ENCODE results near the gene GRIA4. TPM values are rescaled to one million over a fixed set of nuclear protein-coding genes. Genes with fewer than 3 reads are reported as not detected.

Gene GRIA4
- total RNA-seq, 1 experiment from 2014 or later: not detected

DNA sequence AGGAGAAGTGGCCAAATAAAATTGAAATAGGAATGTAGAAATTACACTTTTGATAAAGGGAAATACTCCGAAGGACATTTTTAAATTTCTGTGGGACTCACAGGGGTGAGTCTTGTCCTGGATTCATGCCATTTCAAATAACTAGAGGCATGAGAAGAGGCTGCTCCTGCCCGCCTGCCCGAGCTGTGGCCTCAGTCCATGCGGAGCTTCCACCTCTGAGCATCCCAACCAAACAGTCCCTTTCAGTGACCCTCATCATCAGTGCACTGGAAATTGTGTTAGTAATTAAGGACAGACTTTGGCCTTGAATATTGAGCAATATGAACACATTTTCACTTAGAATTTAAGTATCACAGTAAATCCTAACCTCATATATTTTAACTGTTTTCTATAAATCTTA lies 25.6 kb downstream of the GRIA4 start:
- BruUV-seq (replicated peaks): no TSS peak
- no peaks in the 10 kb centered on the region for H3K4me1 Mint-ChIP-seq (ENCODE audit: insufficient read depth, unreplicated experiment)
- H3K27me3 Mint-ChIP-seq (ENCODE audit: insufficient read depth, unreplicated experiment): no peaks in the 10 kb centered on the region
- no peaks in the 10 kb centered on the region for H3K36me3 Mint-ChIP-seq (ENCODE audit: insufficient read depth, unreplicated experiment)
- POLR2A ChIA-PET: interaction anchor here (0.5 to 1.1 kb wide), 3 partner anchors 10 to 293 kb away, joined by 3 to 5 read pairs (median 4); no protein-coding TSS in a partner anchor
- no peak overlapping the region for H3K4me3 Mint-ChIP-seq (ENCODE audit: unreplicated experiment)
- no peak overlapping the region for H3K27ac Mint-ChIP-seq (ENCODE audit: low read depth, unreplicated experiment)
- TF ChIP-seq CTCF (IDR thresholded peaks at IDR 0.05; ENCODE audit: unreplicated experiment): no peak
- no peak for DNase-seq (ENCODE audit: unreplicated experiment)
- no peaks in the 10 kb centered on the region for H3K9me3 Mint-ChIP-seq (ENCODE audit: unreplicated experiment)
- intact Hi-C loops (cut with micrococcal nuclease): no loop called here
- CTCF ChIA-PET: no interaction called here

- no peak for TF ChIP-seq CTCF (IDR thresholded peaks at IDR 0.05; ENCODE audit: unreplicated experiment)
- no peak overlapping the region for H3K27ac Mint-ChIP-seq (ENCODE audit: low read depth, unreplicated experiment)
- POLR2A ChIA-PET: no interaction called here
- H3K27me3 Mint-ChIP-seq (ENCODE audit: insufficient read depth, unreplicated experiment): no peaks in the 10 kb centered on the region
- no peaks in the 10 kb centered on the region for H3K36me3 Mint-ChIP-seq (ENCODE audit: insufficient read depth, unreplicated experiment)
- DNase-seq (ENCODE audit: unreplicated experiment): no peak
- BruUV-seq (replicated peaks): no TSS peak
- intact Hi-C loops (cut with micrococcal nuclease): no loop called here
- CTCF ChIA-PET: no interaction called here
- no peaks in the 10 kb centered on the region for H3K9me3 Mint-ChIP-seq (ENCODE audit: unreplicated experiment)
- no peak overlapping the region for H3K4me3 Mint-ChIP-seq (ENCODE audit: unreplicated experiment)
- no peaks in the 10 kb centered on the region for H3K4me1 Mint-ChIP-seq (ENCODE audit: insufficient read depth, unreplicated experiment)
Measured at GRCh38 chr11:105636496-105636895, 26.6 kb downstream of the GRIA4 start.

DNA sequence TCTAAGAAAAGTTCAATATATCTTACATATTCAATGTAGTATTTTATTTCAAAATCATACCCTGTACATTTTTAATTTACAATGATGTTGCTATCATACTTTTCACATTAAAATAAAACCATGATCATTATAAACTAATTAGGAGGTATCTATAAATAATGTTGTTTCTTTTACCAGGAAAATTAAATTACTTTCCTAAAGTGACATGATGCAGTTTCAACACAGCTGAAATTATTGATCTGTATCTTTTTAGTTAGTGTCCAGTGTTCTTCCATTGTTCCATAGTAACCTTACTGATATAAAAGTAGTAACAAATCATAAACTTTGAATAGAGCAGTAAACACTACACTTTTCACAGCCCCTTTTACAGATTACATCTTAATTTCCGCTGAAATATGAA lies 29.7 kb downstream of the GRIA4 start:
- TF ChIP-seq CTCF (IDR thresholded peaks at IDR 0.05; ENCODE audit: unreplicated experiment): no peak
- ChIA-PET CTCF (no interaction called here), POLR2A (no interaction called here)
- no TSS peak for BruUV-seq (replicated peaks)
- no peak overlapping the region for H3K4me3 Mint-ChIP-seq (ENCODE audit: unreplicated experiment)
- no peak overlapping the region for H3K27ac Mint-ChIP-seq (ENCODE audit: low read depth, unreplicated experiment)
- no peak for DNase-seq (ENCODE audit: unreplicated experiment)
- intact Hi-C loops (cut with micrococcal nuclease): no loop called here
- no peaks in the 10 kb centered on the region for H3K27me3 Mint-ChIP-seq (ENCODE audit: insufficient read depth, unreplicated experiment)
- H3K36me3 Mint-ChIP-seq (ENCODE audit: insufficient read depth, unreplicated experiment): no peaks in the 10 kb centered on the region
- H3K4me1 Mint-ChIP-seq (ENCODE audit: insufficient read depth, unreplicated experiment): no peaks in the 10 kb centered on the region
- no peaks in the 10 kb centered on the region for H3K9me3 Mint-ChIP-seq (ENCODE audit: unreplicated experiment)

DNA sequence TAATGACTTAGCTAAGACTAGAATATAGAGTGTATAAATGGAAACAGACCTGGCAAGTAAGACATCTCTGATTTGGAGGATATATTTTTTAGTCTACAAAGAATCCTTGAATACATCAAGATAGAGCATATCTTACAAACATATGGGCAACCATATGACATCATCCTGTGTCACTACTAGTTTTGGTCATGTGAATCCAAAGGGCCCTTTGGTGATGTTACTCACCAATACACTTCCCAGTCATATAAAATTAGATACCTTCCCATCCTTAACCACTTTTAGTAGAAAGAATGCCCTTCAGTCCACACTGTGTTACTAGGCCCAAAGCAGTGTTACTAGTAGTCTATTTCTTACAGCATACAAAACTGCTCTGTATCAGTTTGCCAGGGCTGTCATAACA lies 31.6 kb downstream of the GRIA4 start:
- no peaks in the 10 kb centered on the region for H3K36me3 Mint-ChIP-seq (ENCODE audit: insufficient read depth, unreplicated experiment)
- ChIA-PET POLR2A (no interaction called here), CTCF (interaction anchor here (1.1 kb wide), 1 partner anchor 10 kb away, joined by 3 read pairs; no protein-coding TSS in a partner anchor)
- H3K4me1 Mint-ChIP-seq (ENCODE audit: insufficient read depth, unreplicated experiment): peaks cover 8% of the 10 kb centered on the region
- intact Hi-C loops (cut with micrococcal nuclease): no loop called here
- no peak overlapping the region for H3K27ac Mint-ChIP-seq (ENCODE audit: low read depth, unreplicated experiment)
- DNase-seq (ENCODE audit: unreplicated experiment): no peak
- no peak for TF ChIP-seq CTCF (IDR thresholded peaks at IDR 0.05; ENCODE audit: unreplicated experiment)
- BruUV-seq (replicated peaks): no TSS peak
- no peaks in the 10 kb centered on the region for H3K27me3 Mint-ChIP-seq (ENCODE audit: insufficient read depth, unreplicated experiment)
- H3K4me3 Mint-ChIP-seq (ENCODE audit: unreplicated experiment): no peak overlapping the region
- no peaks in the 10 kb centered on the region for H3K9me3 Mint-ChIP-seq (ENCODE audit: unreplicated experiment)
